Neural cell (in vitro differentiated cells): ENCODE results near the gene RCOR3.

Experiments
- EZH2 ChIP-seq: fragments of 200-600, 300-800 bp; shearing (Covaris generic), sonication (generic); IDR thresholded peaks from 2 replicates; pipeline ENCODE4 v1.6.1; 2014; ENCODE audit warnings: antibody characterized with exemption, low read length, borderline replicate concordance, mild to moderate bottlenecking; ENCODE audit not compliant: insufficient read depth, poor library complexity, severe bottlenecking
- TF ChIP-seq, protein P1 (sequence below): fragments of 450-650 bp; IDR thresholded peaks from 2 replicates; pipeline ENCODE4 v1.5.1; 2014; ENCODE audit warnings: antibody characterized with exemption, mild to moderate bottlenecking, moderate library complexity; ENCODE audit not compliant: poor library complexity, severe bottlenecking

DNA sequence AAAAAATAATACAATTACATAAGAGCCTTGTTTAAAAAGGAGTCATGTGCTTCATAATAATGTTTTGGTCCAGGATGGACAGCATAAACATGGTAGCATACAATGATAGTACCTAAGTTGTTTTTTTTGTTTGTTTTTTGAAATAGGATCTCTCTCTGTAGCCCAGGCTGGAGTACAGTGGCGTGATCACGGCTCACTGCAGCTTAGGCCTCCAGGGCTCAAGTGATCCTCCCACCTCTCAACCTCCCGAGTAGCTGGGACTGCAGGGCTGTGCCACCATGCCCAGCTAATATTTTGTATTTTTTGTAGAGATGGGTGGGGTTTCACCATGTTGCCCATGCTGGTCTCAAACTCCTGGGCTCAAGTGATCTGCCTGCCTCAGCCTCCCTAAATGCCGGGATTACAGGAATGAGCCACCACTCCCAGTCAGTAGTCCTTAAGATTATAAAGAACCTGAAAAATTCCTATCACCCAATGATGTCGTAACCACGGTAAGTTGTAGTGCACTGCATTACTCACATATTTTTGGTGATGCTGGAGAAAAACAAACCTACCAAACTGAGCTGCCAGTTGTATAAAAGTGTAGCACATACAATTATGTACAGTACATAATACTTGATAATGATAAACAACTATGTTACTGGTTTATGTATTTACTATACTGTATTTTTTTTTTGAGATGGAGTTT lies 22.4 kb upstream of the RCOR3 start:
- TF ChIP-seq, protein P1, sequence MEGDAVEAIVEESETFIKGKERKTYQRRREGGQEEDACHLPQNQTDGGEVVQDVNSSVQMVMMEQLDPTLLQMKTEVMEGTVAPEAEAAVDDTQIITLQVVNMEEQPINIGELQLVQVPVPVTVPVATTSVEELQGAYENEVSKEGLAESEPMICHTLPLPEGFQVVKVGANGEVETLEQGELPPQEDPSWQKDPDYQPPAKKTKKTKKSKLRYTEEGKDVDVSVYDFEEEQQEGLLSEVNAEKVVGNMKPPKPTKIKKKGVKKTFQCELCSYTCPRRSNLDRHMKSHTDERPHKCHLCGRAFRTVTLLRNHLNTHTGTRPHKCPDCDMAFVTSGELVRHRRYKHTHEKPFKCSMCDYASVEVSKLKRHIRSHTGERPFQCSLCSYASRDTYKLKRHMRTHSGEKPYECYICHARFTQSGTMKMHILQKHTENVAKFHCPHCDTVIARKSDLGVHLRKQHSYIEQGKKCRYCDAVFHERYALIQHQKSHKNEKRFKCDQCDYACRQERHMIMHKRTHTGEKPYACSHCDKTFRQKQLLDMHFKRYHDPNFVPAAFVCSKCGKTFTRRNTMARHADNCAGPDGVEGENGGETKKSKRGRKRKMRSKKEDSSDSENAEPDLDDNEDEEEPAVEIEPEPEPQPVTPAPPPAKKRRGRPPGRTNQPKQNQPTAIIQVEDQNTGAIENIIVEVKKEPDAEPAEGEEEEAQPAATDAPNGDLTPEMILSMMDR: no peak
- TF ChIP-seq EZH2: no peak
